WI38 (cell line): ENCODE data around the gene GDI1.

Source experiments
- H3K4me3 ChIP-seq: 2 replicates; pipeline ENCODE4 v1.5.1; 2011; ENCODE audit warnings: low read depth, mild to moderate bottlenecking, control low read depth, low read length
- CTCF ChIP-seq: IDR thresholded peaks from 2 replicates; pipeline ENCODE4 v1.5.1; 2012; ENCODE audit warnings: low read depth, mild to moderate bottlenecking, control low read depth, low read length

Gene GDI1

GRCh38 chrX:154443479-154443910 is 6.5 kb downstream of the GDI1 start:
- peak overlapping the region; percentile 27 for H3K4me3 ChIP-seq
- TF ChIP-seq CTCF, result no peak

GRCh38 chrX:154443992-154444754 is 7.2 kb downstream of the GDI1 start, which contains the start of gene FAM50A:
TSS of gene FAM50A (plus strand) at chrX:154444141. CDS start at chrX:154444236, 95 bp downstream.
- peak within 1 kb of the TSS; percentile 66 for H3K4me3 ChIP-seq
- TF ChIP-seq CTCF, result no peak

- H3K4me3 ChIP-seq, result peak overlapping the region; percentile 66
- no peak for TF ChIP-seq CTCF
Observed at GRCh38 chrX:154444755-154445246, 7.8 kb downstream of the GDI1 start.

- H3K4me3 ChIP-seq, result no peak overlapping the region
- TF ChIP-seq CTCF, result no peak
Observed at GRCh38 chrX:154445776-154446175, 8.8 kb downstream of the GDI1 start.

GRCh38 chrX:154446430-154446829 is 9.5 kb downstream of the GDI1 start:
- TF ChIP-seq CTCF, result no peak
- H3K4me3 ChIP-seq, result no peak overlapping the region

- no peak for TF ChIP-seq CTCF
- H3K4me3 ChIP-seq, result no peak overlapping the region
Observed at GRCh38 chrX:154448484-154448883, 11.5 kb downstream of the GDI1 start.

GRCh38 chrX:154449618-154450017 is 12.7 kb downstream of the GDI1 start:
- H3K4me3 ChIP-seq, result no peak overlapping the region
- no peak for TF ChIP-seq CTCF
